SU-DHL-6 (cell line): Measurements from ENCODE around the gene SMPDL3A.

Source experiments
- H2AFZ ChIP-seq: fragments of 200-600 bp; sonication (generic); 2 replicates; pipeline ENCODE4 v1.6.1; 2014; ENCODE audit warnings: low read depth, mild to moderate bottlenecking, moderate library complexity, mixed read lengths, antibody characterized with exemption, low read length; ENCODE audit not compliant: severe bottlenecking
- H3F3A ChIP-seq: fragments of 200-600 bp; shearing (Covaris generic); 2 replicates; pipeline ENCODE4 v1.6.0; 2016; ENCODE audit warnings: antibody characterized with exemption, mild to moderate bottlenecking; ENCODE audit not compliant: insufficient read depth
- H3K27ac ChIP-seq: fragments of 200-600 bp; sonication (generic); 2 replicates; pipeline ENCODE4 v1.5.1; 2016; ENCODE audit warnings: low read depth, mild to moderate bottlenecking, low read length, moderate library complexity, mixed read lengths
- H3K27me3 ChIP-seq: fragments of 200-600 bp; sonication (generic), shearing (Covaris generic); 2 replicates; pipeline ENCODE4 v1.6.0; 2014; ENCODE audit warnings: mild to moderate bottlenecking, low read length
- H3K36me3 ChIP-seq: fragments of 200-600 bp; sonication (generic); 2 replicates; pipeline ENCODE4 v1.6.1; 2014; ENCODE audit warnings: mild to moderate bottlenecking, low read length, mixed read lengths
- H3K4me2 ChIP-seq: fragments of 300-600, 200-600 bp; shearing (Covaris generic), sonication (generic); 2 replicates; pipeline ENCODE4 v1.6.0; 2014; ENCODE audit warnings: low read length, low read depth, mild to moderate bottlenecking; ENCODE audit not compliant: poor library complexity, severe bottlenecking
- H3K4me3 ChIP-seq: fragments of 200-600 bp; sonication (generic); 2 replicates; pipeline ENCODE4 v1.5.1; 2014; ENCODE audit warnings: antibody characterized with exemption, low read length, mild to moderate bottlenecking, mixed read lengths; ENCODE audit not compliant: insufficient read depth, poor library complexity, severe bottlenecking
- H3K79me2 ChIP-seq: fragments of 200-600 bp; sonication (generic); 2 replicates; pipeline ENCODE4 v1.6.1; 2014; ENCODE audit warnings: mild to moderate bottlenecking, low read length, moderate library complexity; ENCODE audit not compliant: insufficient read depth
- H3K9ac ChIP-seq: fragments of 200-600 bp; sonication (generic); 2 replicates; pipeline ENCODE4 v1.7.0; 2014; ENCODE audit warnings: mild to moderate bottlenecking, low read length
- H3K9me2 ChIP-seq: fragments of 200-600 bp; sonication (generic); replicated peaks from 2 replicates; pipeline ENCODE4 v1.6.1; 2014; ENCODE audit warnings: low read length; ENCODE audit not compliant: insufficient read depth
- H3K9me3 ChIP-seq: fragments of 200-600 bp; sonication (generic); 2 replicates; pipeline ENCODE4 v1.6.1; 2014; ENCODE audit warnings: low read length, mixed read lengths; ENCODE audit not compliant: insufficient read depth
- H4K20me1 ChIP-seq: fragments of 200-600 bp; sonication (generic); 2 replicates; pipeline ENCODE4 v1.6.1; 2014; ENCODE audit warnings: low read depth, mild to moderate bottlenecking, antibody characterized with exemption, low read length, moderate library complexity, mixed read lengths
- EZH2phosphoT487 ChIP-seq: fragments of 200-600 bp; sonication (generic), shearing (Covaris generic); conservative IDR thresholded peaks from 2 replicates; pipeline ENCODE4 v1.6.1; 2018; ENCODE audit warnings: mild to moderate bottlenecking, antibody characterized with exemption, low read length, moderate library complexity, mixed read lengths
- TF ChIP-seq, protein P1 (sequence below): fragments of 200-600 bp; sonication (generic); IDR thresholded peaks from one replicate; pipeline ENCODE4 v1.5.1; 2017; ENCODE audit warnings: antibody characterized with exemption, mild to moderate bottlenecking, low read length, moderate library complexity; ENCODE audit not compliant: insufficient read depth, poor library complexity, severe bottlenecking

SMPDL3A gene

DNA sequence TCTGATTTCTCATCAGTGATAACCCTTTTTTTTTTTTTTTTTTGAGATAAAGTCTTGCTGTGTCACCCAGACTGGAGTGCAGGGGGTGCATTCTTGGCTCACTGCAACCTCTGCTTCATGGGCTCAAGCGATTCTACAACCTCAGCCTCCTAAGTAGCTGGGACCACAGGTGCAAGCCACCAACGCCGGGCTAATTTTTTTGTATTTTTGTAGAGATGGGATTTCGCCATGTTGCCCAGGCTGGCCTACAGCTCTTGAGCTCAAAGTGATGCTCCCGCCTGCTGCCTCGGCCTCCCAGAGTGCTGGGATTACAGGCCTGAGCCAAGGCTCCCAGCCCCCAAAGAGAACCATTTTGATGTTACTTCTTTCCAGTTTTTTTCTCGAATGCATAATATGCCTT is 7.3 kb upstream of the SMPDL3A start:
- Histone ChIP-seq H3K4me3 (no peak overlapping the region), H3F3A (no peaks in the 10 kb centered on the region), H3K79me2 (no peaks in the 10 kb centered on the region), H3K9me2 (no peaks in the 10 kb centered on the region), H3K9me3 (no peaks in the 10 kb centered on the region), H3K27ac (no peak overlapping the region), H3K27me3 (no peaks in the 10 kb centered on the region), H4K20me1 (no peaks in the 10 kb centered on the region), H3K36me3 (no peaks in the 10 kb centered on the region), H3K4me2 (no peak overlapping the region), H3K9ac (no peak overlapping the region), H2AFZ (no peak overlapping the region)
- TF ChIP-seq, protein P1, sequence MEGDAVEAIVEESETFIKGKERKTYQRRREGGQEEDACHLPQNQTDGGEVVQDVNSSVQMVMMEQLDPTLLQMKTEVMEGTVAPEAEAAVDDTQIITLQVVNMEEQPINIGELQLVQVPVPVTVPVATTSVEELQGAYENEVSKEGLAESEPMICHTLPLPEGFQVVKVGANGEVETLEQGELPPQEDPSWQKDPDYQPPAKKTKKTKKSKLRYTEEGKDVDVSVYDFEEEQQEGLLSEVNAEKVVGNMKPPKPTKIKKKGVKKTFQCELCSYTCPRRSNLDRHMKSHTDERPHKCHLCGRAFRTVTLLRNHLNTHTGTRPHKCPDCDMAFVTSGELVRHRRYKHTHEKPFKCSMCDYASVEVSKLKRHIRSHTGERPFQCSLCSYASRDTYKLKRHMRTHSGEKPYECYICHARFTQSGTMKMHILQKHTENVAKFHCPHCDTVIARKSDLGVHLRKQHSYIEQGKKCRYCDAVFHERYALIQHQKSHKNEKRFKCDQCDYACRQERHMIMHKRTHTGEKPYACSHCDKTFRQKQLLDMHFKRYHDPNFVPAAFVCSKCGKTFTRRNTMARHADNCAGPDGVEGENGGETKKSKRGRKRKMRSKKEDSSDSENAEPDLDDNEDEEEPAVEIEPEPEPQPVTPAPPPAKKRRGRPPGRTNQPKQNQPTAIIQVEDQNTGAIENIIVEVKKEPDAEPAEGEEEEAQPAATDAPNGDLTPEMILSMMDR, result no peak
- TF ChIP-seq EZH2phosphoT487, result no peak

DNA sequence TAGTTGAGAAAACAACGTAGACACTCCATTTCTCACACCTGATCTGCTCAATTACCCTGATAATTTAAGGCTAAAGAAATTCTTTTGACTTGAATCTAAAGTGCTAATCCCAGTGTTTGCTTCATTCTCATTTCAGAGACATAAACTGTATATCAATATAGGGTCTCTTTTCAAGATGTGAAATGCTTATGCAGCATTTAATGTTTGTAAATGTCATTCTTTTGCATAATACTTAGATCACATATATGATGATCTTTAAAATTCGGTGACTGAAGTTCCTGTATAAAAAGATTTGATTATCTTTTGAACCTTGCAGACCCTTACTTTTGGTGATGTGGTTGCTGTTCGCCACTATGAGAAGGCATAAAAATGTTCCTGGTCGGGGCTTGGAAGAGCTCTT is 5.7 kb upstream of the SMPDL3A start:
- H3K4me2 ChIP-seq, result no peak overlapping the region
- H3K4me3 ChIP-seq, result no peak overlapping the region
- no peak overlapping the region for H2AFZ ChIP-seq
- H4K20me1 ChIP-seq, result no peaks in the 10 kb centered on the region
- no peaks in the 10 kb centered on the region for H3K36me3 ChIP-seq
- no peaks in the 10 kb centered on the region for H3K9me2 ChIP-seq
- TF ChIP-seq EZH2phosphoT487, result no peak
- TF ChIP-seq, protein P1, result no peak
- H3K9ac ChIP-seq, result no peak overlapping the region
- H3K27me3 ChIP-seq, result no peaks in the 10 kb centered on the region
- no peaks in the 10 kb centered on the region for H3K79me2 ChIP-seq
- H3K27ac ChIP-seq, result no peak overlapping the region
- H3F3A ChIP-seq, result no peaks in the 10 kb centered on the region
- no peaks in the 10 kb centered on the region for H3K9me3 ChIP-seq

GRCh38 chr6:122785891-122786290 is 3.2 kb upstream of the SMPDL3A start:
- Histone ChIP-seq H3K9ac (no peak overlapping the region), H3K27ac (no peak overlapping the region), H3K27me3 (no peaks in the 10 kb centered on the region), H3K4me2 (no peak overlapping the region), H4K20me1 (no peaks in the 10 kb centered on the region), H3K9me3 (no peaks in the 10 kb centered on the region), H3F3A (no peaks in the 10 kb centered on the region), H3K79me2 (no peaks in the 10 kb centered on the region), H3K4me3 (no peak overlapping the region), H3K36me3 (no peaks in the 10 kb centered on the region), H2AFZ (no peak overlapping the region), H3K9me2 (no peaks in the 10 kb centered on the region)
- no peak for TF ChIP-seq EZH2phosphoT487
- TF ChIP-seq, protein P1, result no peak
